Neural progenitor cell (in vitro differentiated cells): ENCODE measurements around the gene PDE8B. TPM values are rescaled to one million over a fixed set of nuclear protein-coding genes. Genes with fewer than 3 reads are reported as not detected.

Source experiments
- DNase-seq: peaks from one replicate; pipeline ENCODE4 v3.0.0-alpha.2; 2016; ENCODE audit warnings: low spot score
- H2AFZ ChIP-seq: fragments of 200-600 bp; sonication (generic); replicated peaks from 2 replicates; pipeline ENCODE4 v1.6.1; 2016; ENCODE audit warnings: antibody characterized with exemption
- H3F3A ChIP-seq: fragments of 200-600 bp; sonication (generic); 2 replicates; pipeline ENCODE4 v1.6.1; 2016; ENCODE audit warnings: antibody characterized with exemption, low read depth
- H3K27ac ChIP-seq: fragments of 200-600 bp; sonication (generic); 2 replicates; pipeline ENCODE4 v1.5.1; 2016; ENCODE audit warnings: mild to moderate bottlenecking
- H3K27me3 ChIP-seq: fragments of 200-600 bp; sonication (generic); 2 replicates; pipeline ENCODE4 v1.6.1; 2016; ENCODE audit warnings: mild to moderate bottlenecking, moderate library complexity
- H3K36me3 ChIP-seq: fragments of 200-600 bp; sonication (generic); 2 replicates; pipeline ENCODE4 v1.5.1; 2016
- H3K4me1 ChIP-seq: fragments of 200-600 bp; sonication (generic); 2 replicates; pipeline ENCODE4 v1.6.1; 2016; ENCODE audit warnings: mixed run types
- H3K4me2 ChIP-seq: fragments of 200-600 bp; sonication (generic); 2 replicates; pipeline ENCODE4 v1.6.1; 2016
- H3K4me3 ChIP-seq: fragments of 200-600 bp; sonication (generic); 2 replicates; pipeline ENCODE4 v1.5.1; 2016
- H3K79me2 ChIP-seq: fragments of 200-600 bp; sonication (generic); 2 replicates; pipeline ENCODE4 v1.6.1; 2016; ENCODE audit warnings: low read depth
- H3K9ac ChIP-seq: fragments of 200-600 bp; sonication (generic); 2 replicates; pipeline ENCODE4 v1.6.1; 2016
- H3K9me3 ChIP-seq: fragments of 200-600 bp; sonication (generic); 2 replicates; pipeline ENCODE4 v1.5.1; 2016; ENCODE audit warnings: low read depth
- H4K20me1 ChIP-seq: fragments of 200-600 bp; sonication (generic); 2 replicates; pipeline ENCODE4 v1.6.1; 2016; ENCODE audit warnings: low read depth
- H3K27ac Mint-ChIP-seq: 3 replicates; pipeline ENCODE4 v1.8.0; 2021; ENCODE audit warnings: mixed read lengths
- H3K27me3 Mint-ChIP-seq: 2 replicates; pipeline ENCODE4 v1.8.0; 2022; ENCODE audit warnings: low read depth, mild to moderate bottlenecking, inconsistent platforms, moderate library complexity, mixed read lengths; ENCODE audit not compliant: insufficient read depth
- H3K36me3 Mint-ChIP-seq: 3 replicates; pipeline ENCODE4 v1.8.0; 2021; ENCODE audit warnings: mixed read lengths
- H3K4me1 Mint-ChIP-seq: 3 replicates; pipeline ENCODE4 v1.8.0; 2021; ENCODE audit warnings: mixed read lengths
- H3K4me3 Mint-ChIP-seq: 3 replicates; pipeline ENCODE4 v1.8.0; 2021; ENCODE audit warnings: mild to moderate bottlenecking, moderate library complexity, mixed read lengths
- H3K9me3 Mint-ChIP-seq: 3 replicates; pipeline ENCODE4 v1.8.0; 2020; ENCODE audit warnings: mixed read lengths
- EZH2 ChIP-seq: fragments of 200-600 bp; sonication (generic); IDR thresholded peaks from 2 replicates; pipeline ENCODE4 v1.6.1; 2017; ENCODE audit warnings: antibody characterized with exemption, mild to moderate bottlenecking, moderate library complexity
- EZH2phosphoT487 ChIP-seq: fragments of 200-600 bp; sonication (generic); IDR thresholded peaks from 2 replicates; pipeline ENCODE4 v1.6.1; 2017; ENCODE audit warnings: antibody characterized with exemption
- total RNA-seq: library from RNA; depleted of rRNA; stranded (reverse); fragments of >200 nt; gene quantifications from 2 replicates; pipeline ENCODE4 v1.2.3, GENCODE V29; 2015; ENCODE audit warnings: low replicate concordance
- TF ChIP-seq, protein P1 (sequence below): fragments of 200-600 bp; sonication (generic); IDR thresholded peaks from 2 replicates; pipeline ENCODE4 v1.5.1; 2017; ENCODE audit warnings: antibody characterized with exemption, mild to moderate bottlenecking

PDE8B gene
- total RNA-seq, 1 donor from 2014 or later = 4.3 TPM

- Histone ChIP-seq H4K20me1 (no peaks in the 10 kb centered on the region), H3K4me2 (no peak overlapping the region), H3K9ac (no peak overlapping the region), H3K4me3 (no peak overlapping the region), H3F3A (no peaks in the 10 kb centered on the region), H3K36me3 (no peaks in the 10 kb centered on the region), H2AFZ (no peak overlapping the region), H3K4me1 (no peaks in the 10 kb centered on the region), H3K79me2 (no peaks in the 10 kb centered on the region), H3K27me3 (no peaks in the 10 kb centered on the region), H3K9me3 (no peaks in the 10 kb centered on the region), H3K27ac (no peak overlapping the region)
- Mint-ChIP-seq H3K27me3 (no peaks in the 10 kb centered on the region), H3K4me1 (no peaks in the 10 kb centered on the region), H3K4me3 (no peak overlapping the region), H3K27ac (no peak overlapping the region), H3K36me3 (no peaks in the 10 kb centered on the region), H3K9me3 (no peaks in the 10 kb centered on the region)
- DNase-seq = no peak
- TF ChIP-seq, protein P1, sequence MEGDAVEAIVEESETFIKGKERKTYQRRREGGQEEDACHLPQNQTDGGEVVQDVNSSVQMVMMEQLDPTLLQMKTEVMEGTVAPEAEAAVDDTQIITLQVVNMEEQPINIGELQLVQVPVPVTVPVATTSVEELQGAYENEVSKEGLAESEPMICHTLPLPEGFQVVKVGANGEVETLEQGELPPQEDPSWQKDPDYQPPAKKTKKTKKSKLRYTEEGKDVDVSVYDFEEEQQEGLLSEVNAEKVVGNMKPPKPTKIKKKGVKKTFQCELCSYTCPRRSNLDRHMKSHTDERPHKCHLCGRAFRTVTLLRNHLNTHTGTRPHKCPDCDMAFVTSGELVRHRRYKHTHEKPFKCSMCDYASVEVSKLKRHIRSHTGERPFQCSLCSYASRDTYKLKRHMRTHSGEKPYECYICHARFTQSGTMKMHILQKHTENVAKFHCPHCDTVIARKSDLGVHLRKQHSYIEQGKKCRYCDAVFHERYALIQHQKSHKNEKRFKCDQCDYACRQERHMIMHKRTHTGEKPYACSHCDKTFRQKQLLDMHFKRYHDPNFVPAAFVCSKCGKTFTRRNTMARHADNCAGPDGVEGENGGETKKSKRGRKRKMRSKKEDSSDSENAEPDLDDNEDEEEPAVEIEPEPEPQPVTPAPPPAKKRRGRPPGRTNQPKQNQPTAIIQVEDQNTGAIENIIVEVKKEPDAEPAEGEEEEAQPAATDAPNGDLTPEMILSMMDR = no peak
- no peak for TF ChIP-seq EZH2
- no peak for TF ChIP-seq EZH2phosphoT487
These were observed 188.0 kb downstream of the PDE8B start for GRCh38 chr5:77398458-77398857.

DNA sequence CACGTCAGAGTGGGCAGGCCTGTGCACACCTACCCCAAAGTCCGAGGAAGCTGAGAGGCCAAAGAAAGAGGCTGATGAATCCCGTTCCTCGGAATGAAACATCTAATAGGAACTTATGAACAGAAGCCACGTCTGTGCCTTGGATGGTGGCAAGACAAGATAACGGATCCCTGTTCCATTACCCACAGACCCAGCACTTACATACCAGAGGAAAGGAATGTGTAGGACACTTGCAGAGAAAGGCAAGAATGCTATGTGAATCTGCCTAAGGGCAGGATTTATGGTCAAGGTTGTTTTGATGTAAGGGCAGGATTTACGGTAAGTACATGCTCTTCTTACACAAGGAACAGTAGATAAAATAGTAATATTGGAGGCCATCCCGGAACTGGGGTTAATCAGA lies 188.4 kb downstream of the PDE8B start:
- H3K9ac ChIP-seq = no peak overlapping the region
- no peak overlapping the region for H3K27ac Mint-ChIP-seq
- no peak overlapping the region for H3K4me2 ChIP-seq
- no peaks in the 10 kb centered on the region for H3K27me3 ChIP-seq
- H3K79me2 ChIP-seq = no peaks in the 10 kb centered on the region
- no peak overlapping the region for H3K4me3 ChIP-seq
- H3K36me3 ChIP-seq = no peaks in the 10 kb centered on the region
- TF ChIP-seq, protein P1 = no peak
- no peak for TF ChIP-seq EZH2phosphoT487
- TF ChIP-seq EZH2 = no peak
- H3K27ac ChIP-seq = no peak overlapping the region
- H3K9me3 ChIP-seq = no peaks in the 10 kb centered on the region
- H3F3A ChIP-seq = no peaks in the 10 kb centered on the region
- no peaks in the 10 kb centered on the region for H3K27me3 Mint-ChIP-seq
- H3K9me3 Mint-ChIP-seq = no peaks in the 10 kb centered on the region
- H4K20me1 ChIP-seq = no peaks in the 10 kb centered on the region
- no peak overlapping the region for H2AFZ ChIP-seq
- no peaks in the 10 kb centered on the region for H3K4me1 Mint-ChIP-seq
- no peak for DNase-seq
- H3K4me3 Mint-ChIP-seq = no peak overlapping the region
- H3K36me3 Mint-ChIP-seq = no peaks in the 10 kb centered on the region
- H3K4me1 ChIP-seq = no peaks in the 10 kb centered on the region

DNA sequence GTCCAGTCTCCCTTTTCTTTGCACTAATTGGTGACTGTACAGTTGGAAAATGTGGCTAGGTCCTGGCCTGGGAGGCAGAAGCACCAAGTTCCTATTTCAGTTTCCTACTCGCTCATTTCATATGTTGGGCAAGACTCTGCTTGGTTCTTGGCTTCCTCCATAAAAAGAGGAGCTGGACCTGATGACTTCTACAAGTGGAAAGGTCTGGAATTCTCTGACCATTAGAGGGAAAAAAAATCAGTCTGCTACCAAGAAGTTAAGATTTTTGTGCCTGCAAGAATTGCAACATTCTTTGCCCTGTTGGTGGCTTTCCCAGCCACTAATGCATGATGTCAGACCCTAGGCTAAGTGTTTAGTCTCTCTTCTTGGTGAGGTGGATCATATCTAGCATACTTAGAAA lies 190.2 kb downstream of the PDE8B start:
- Histone ChIP-seq H3K4me3 (no peak overlapping the region), H3K27me3 (no peaks in the 10 kb centered on the region), H2AFZ (no peak overlapping the region), H3K9ac (no peak overlapping the region), H3K4me2 (no peak overlapping the region), H3K27ac (no peak overlapping the region), H3F3A (no peaks in the 10 kb centered on the region), H3K79me2 (no peaks in the 10 kb centered on the region), H4K20me1 (no peaks in the 10 kb centered on the region), H3K4me1 (no peaks in the 10 kb centered on the region), H3K9me3 (no peaks in the 10 kb centered on the region), H3K36me3 (no peaks in the 10 kb centered on the region)
- no peak for TF ChIP-seq EZH2phosphoT487
- TF ChIP-seq EZH2 = no peak
- TF ChIP-seq, protein P1 = no peak
- H3K9me3 Mint-ChIP-seq = no peaks in the 10 kb centered on the region
- H3K4me3 Mint-ChIP-seq = no peak overlapping the region
- H3K27me3 Mint-ChIP-seq = peaks cover 3% of the 10 kb centered on the region
- no peak overlapping the region for H3K27ac Mint-ChIP-seq
- no peak for DNase-seq
- no peaks in the 10 kb centered on the region for H3K4me1 Mint-ChIP-seq
- H3K36me3 Mint-ChIP-seq = no peaks in the 10 kb centered on the region
